GM21717 (cell line): ENCODE results near the gene SST.

Source experiments
- ATAC-seq: cut with Tn5 transposase; IDR thresholded peaks from one replicate; pipeline ENCODE4 v1.9.1; 2021; ENCODE audit warnings: mild to moderate bottlenecking, moderate library complexity; ENCODE audit not compliant: unreplicated experiment

The SST gene

DNA sequence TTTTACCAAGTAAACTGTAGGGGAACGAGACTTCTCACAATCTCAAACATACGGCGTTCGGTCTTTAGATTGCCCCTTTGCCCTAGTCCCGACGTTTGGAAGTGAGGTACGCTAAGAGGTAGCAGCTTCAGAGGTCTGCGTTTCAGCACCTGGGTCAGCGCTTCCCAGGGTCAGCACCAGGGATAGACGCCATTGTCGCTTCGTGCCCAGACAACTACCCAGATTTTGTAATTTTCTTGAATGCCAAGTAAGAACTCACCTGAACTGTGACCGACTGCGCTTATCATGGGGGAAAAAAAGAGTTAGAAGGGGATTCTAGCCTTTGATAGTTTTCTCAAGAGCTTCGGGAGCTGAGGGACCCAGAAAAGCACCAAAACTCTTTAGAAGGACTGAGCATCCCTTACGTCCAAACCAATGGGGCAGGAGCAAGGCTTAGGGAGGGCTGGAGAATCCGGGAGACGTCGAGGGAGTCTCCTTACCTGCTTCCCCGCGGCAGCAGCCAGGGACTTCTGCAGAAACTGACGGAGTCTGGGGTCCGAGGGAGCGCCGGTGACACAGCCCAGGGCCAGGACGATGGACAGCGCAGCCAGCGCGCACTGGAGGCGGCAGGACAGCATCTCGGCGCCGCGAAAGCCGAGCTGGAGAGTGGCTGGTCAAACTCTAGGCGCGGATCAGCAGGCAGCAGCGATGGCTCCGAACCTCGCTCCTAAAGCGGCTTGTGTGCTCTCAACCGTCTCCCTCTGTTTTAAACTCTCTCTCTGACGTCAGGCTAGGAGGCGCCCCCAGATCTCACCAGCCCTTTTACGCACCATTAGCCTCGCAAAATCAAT lies at the start of gene SST:
Gene SST (minus strand): TSS at position 720 of the 830 bp plus-strand sequence. CDS start 103 bp downstream, at position 617.
- no peak for ATAC-seq

DNA sequence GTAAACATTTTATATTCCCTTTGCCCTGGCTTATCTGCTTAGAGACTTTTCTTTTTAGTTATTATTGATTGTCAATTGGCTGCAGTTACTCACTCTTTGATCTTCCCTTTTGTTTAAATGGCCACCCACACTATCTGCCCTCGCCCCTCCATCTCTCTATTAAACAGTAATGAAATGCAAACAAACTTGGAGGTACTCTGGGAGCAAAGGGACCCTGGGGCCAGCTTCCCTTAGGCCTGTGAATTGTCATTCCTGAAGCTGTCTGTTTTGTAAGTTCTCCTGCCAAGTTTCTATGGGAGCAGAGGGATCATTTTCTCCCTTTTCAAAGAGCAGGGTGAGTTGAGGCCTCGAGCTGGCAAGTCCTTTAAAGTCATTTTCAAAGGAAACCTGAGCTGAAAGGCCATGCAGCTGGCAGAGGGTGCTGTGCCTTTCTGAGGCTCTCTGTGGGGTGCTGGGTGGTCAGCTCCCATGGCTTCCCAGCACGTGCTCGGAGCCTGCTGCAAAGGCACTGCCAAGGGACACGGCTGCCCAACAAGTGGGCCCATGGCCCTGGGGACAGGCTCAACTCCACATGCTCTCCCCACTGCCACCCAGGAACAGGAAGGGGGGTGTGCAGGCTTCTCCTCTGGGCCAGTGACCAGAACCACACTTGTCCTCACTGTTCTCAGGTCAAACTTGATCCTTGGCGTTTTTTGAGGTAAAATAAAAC lies 49.6 kb upstream of the SST start:
- no peak for ATAC-seq

DNA sequence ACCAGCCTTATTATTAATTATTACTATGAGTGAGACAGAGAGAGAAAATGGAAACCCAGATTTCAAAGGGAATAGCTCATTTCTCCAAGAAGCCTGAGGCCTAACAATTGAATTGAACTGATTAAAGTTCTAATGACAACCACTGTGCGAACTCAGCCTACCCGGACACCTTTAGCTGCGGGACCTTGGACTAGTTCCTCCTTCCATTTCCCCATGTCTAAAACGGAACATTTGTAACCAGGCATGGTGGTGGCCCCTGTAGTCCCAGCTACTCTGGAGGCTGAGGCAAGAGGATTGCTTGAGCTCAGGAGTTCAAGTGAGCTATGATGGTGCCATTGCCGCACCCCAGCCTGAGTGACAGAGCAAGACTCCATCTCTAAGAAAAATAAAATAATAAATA lies 48.6 kb upstream of the SST start:
- no peak for ATAC-seq

DNA sequence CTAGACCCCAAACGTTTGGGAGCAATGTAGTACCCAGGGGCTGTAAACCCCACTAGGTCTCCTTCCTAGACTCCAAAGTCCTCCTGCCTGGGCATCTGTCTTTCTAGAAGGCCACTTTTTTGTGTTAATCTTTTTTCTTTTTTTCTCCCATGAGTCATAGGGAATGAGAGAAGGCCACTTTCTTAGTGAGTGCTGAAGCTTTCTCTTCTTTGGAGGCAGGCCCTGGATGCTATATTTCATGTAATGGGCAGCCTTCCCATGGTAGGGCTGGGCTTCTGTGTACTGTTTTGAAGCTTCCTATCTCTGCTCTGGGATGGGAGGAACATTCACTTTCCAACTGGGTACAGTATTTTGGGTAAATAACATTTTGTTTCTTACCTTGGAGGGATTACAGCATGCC lies 47.4 kb upstream of the SST start:
- no peak for ATAC-seq

DNA sequence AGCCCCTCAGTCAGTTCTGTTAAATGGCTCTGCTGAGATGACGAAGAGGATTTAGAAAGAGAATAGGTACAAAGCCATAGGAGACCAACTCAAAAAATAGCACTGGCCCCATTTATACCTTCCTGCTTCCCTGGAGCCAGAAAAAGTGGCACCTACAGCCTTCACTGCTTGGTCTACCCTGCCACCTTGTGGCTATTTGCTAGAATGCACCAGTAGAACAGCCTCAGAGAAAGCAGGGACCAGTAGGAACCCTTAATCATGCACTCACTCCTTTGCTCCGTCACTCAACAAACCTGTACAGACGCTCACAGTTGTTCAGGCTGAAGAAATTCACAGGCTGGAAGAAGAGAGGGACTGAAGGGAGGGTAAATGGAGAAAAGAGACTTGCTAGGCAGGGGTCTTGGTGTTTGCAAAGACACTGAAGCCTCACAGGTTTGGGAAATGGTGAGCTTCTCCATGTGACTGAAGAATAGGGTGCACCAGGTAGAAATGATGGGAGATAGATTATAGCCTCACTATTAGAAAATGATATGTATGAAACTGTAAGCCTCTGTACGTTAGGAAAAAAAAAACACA lies 44.3 kb upstream of the SST start:
- peak; percentile 84 for ATAC-seq

DNA sequence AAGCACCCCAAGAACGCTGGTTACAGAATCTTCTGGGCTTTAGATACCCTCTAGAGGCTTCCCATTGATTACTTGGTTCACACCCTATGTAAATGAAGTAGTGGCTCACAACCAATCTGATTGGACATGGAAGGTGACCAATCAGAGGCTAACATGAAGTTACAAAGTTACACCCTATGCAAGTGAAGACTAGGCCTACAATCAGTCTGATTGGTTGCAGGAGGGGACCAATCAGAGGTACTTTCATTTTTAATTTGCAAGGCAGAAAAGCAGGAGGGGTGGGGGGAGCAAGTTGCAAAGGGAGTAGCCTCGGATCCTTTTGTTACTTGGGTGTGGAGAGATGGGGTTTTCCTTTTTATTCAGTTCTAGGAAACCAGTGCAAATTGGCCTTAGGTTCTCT lies 43.3 kb upstream of the SST start:
- no peak for ATAC-seq

DNA sequence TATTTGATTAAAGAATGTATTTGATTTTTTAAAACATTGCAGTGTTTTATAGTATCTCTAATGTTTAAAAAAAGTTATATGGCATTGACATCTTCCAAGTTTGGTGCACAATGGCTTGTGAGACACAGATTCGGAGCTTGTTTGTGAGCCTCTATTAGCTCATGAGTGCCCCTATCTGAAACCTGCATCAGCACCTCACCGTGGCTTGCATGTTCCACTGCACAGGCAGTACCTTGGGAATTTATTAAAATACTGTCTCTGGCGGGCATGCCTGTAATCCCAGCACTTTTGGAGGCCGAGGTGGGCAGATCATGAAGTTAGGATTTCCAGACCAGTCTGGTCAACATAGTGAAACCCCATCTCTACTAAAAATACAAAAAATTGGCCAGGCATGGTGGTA lies 39.0 kb upstream of the SST start:
- ATAC-seq: no peak

DNA sequence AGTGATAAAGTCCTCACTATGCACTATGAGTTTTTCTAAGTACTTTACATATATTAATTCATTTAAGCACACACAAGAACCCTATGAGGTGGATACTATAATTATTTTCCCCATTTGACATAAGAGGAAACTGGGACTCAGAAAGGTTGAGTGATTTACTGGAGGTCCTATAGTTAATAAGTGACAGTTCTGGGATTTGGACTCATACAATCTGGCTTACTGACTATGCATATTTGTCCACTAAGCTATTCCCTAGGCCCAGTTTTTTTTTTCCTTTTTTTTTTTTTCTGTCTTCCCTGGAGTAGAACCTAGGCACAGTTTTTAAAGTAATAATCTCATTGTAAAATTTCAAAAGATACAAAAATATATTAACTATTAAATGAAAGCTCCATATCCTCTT lies 38.5 kb upstream of the SST start:
- no peak for ATAC-seq

DNA sequence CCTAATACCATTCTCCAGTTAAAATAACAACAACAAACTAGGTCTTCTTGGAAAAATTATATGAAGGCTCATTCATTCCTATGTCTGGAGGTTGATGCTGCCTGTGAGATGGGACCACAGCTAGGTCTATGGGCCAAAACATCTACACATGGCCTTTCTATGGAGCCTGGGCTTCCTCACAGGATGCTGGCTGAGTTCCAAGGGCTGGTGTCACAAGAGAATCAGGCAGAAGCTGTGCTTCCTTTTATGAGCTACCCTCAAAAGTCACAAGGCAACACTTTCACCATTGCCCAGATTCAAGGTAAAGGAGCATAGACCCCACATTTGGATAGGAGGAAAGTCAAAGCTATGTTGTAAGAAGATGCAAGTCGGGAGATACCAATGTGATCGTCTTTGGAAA lies 36.8 kb upstream of the SST start:
- no peak for ATAC-seq

DNA sequence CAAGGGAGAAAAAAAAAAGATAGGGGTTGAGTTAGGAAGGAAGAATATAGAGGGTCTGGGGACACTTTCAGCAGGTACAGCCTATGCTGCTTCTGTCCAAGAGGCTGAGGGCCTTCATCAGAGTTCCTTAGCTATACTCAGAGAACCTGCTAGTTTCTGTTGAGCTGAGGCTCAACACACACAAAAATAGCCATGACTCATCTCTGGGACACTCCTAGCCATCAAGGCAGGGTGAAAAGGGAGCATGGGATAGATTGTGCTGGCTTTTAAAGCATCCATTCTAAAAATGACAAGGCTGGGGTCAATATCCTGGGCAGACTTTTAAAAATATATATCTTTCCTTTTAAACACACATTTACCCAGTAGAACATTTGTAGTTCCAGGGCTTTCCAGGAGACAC lies 35.0 kb upstream of the SST start:
- no peak for ATAC-seq

DNA sequence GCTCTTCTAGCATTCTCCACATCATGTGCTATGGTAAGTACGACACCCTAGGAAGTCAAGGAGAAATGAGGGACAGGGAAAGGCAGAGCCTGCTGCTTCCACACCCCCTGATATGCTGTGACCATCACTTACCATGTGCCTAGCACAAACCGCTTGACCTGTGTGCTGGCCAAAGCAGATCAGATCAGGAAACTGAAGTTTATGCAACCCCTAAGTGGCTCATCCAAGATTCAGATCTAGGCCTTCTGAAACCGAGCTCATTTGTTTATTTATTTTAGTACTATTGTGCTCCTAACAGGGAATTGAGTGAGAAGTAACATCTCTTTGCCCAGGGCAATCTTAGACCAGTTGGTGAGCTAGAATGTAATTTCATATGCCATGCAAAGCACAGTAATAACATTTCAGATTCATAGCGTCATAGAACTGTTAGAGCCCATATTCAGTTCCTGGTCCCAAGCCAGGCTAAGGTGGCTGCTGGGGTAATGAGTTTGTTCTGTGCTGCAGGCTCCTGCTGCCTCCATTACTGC lies 32.4 kb upstream of the SST start, which contains the start of gene RTP2:
Gene RTP2 (minus strand): TSS at position 51 of the 527 bp plus-strand sequence. CDS start 429 bp downstream, outside the sequence.
- ATAC-seq: no peak

DNA sequence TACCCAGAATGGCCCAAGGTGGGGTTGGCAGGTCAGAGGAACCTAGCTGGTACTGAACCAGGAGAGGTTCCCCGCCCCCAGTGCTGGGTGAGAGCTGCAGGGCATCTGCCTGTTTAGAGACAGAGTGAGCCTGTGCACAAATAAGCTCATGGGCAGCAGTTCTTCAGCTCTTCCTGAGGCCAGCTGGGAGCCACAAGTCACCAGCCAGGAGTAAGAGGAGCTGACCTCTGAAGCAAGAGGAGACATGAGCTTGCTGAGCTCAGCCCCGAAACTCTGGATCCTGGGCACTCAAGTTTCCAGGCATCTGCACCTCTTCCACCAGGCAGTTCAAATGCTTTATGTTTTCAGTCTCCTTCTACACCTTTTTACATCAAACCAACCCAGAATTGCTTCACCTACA lies 30.1 kb upstream of the SST start:
- ATAC-seq: no peak

DNA sequence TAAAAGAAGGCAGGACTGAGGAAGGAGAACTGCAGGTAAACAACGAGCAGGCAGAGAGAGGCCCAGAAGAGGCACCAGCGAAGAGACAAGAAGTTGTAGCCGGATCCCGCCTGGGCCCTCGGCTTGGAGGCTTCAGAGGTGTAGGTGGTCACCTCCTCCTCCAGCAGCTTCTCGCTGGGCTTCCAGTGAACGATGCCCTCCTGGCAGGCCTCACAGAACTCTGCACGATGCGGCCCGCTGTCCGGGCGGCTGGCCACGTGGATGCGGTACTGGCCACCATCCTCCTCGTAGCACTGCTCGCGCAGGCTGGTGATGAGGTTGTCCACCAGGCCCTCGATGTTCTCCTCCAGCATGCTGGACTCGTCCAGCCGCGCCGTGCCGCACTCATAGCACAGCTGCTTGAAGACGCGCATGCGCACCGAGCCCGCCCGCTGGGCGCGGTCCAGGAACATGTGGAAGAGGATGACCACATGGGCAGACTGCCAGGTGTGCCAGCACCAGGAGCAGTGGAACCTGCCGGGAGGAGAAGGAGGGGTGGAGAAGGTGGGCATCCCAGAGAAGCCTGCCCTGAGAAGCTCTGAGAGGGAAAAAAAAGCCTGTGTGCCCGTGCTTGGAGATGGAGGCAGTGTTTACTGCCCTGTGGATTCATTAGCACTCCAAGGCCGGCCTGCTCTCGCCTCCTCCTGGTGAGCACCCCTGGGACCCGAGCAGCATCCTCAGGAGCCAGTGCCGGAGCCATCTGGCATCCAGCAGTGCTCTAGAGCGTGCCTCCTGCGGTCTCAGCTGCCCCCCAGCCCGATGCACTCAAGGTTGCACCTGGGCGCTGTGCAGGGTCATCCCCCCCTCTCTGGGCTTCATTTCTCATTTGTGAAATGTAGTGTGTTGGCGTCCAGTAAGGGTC lies 28.6 kb upstream of the SST start:
- ATAC-seq: no peak

DNA sequence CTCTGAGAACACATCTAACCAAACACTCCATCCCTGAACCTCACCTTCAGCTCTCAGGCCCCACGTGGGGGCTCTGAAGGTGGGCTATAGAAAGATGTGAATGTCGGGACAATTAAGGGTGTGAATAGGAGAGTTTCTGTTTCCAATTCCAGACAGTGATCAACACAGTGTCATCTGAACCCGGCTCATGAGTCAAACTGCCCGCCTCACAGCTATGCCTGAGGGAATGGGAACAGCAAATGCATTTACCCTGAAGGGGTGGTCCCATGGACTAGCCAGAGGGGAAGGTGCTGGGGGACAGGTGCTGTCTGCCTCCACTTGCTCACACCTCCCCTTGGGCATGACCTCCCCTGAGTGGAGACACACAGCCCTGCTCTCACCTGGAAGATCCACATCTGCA lies 25.8 kb upstream of the SST start:
- no peak for ATAC-seq

DNA sequence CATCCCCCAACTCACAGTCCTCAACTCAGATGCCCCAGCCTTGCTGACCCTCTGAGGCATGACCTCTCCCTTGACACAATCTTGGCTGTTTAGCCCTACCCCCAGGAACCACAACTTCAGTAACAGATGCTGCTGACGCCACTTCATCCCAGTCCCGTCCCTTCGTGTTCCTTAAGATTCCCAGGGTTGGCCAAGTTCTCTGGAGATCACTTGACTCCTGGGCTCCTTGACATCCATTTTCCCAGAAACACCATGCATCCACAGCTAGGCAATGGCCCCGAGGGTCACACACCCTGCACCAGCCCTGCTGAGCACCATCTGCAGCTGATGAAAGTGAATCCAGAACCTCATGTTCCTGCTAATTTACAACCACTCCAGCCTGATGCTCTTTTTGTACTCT lies 25.3 kb upstream of the SST start:
- no peak for ATAC-seq

DNA sequence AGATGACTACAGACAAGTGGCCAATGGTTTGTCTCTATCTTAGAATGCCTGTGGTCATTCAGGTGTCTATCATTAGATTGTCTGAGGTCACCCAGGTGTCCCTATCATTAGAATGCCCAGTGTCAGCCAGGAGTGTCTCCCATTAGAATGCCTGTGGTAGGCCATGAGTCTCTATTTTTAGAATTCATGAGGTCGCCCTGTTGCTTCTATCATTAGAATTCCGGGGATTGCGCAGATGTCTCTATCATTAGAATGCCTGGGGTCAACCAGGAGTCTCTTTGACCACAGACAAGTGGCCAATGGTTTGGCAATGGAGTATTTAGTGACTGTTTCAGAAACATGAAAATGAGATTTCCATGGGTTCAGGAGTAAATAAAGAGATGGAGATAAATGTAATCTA lies 24.6 kb upstream of the SST start:
- no peak for ATAC-seq

DNA sequence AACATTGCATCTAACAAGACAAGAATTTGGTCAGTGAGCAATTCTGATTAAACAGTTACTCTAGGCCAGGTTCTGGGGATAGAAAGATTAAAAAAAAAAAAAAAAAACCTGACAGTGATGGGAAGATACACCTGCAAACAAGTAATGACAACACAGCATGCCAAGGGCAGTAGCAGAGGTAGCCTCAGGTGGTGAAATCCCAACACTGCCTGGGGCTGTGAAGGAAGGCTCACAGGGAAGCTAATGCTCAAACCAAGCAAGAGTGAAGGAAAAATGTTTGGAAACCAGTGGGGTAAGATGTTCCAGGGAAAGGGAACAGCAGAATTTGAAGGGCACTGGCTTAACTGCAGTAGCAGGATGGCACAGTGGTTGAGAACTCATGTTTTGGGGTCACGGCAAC lies 23.2 kb upstream of the SST start:
- no peak for ATAC-seq

DNA sequence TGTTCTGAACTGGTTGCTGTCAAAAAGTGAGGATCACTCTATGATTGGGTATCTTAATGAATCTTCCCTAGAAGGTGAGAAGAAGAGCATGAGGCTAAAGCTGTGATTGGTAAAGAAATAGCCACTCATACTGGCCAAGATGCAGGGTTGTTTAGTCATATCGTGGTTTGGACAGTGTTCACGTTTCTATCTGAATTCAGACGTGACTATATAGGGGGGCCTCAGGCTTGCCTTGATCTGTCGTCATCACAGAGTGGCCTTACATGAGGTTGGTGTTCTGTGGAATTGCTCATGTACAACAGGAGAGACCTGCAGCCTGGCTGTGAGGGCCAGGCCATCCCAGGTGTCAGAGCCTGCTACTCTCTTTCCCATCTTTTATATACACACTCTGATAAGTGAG lies 19.8 kb upstream of the SST start:
- no peak for ATAC-seq

DNA sequence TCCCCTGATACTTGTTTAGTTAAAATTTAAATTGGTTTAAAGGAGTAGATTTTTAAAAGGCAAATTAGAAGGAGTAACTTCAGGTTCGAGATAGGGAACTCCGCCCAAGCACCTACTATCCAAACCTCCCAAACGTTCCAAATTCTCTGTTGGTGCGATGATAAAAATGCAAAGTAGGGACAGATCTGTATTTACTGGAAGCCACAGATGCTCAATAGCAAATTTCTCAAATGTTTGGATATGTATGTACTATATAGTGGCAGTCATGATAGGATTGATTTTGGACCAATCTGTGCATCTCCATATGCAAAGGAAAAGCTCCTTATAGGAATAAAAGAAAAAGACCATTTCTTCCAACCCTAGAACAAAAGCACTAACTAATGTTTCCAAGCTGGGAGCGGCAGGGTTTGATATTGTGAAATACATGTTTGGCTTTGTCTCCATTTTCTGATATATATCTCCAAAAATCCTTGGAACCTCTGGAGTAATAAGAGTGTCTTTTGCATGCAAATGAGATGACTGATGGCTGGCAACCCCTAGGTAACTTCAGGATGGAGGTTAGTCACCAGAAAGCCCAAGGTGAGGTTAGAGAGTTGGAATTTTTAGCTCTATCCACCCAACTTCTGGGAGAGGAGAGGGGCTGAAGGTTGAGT lies 16.6 kb upstream of the SST start:
- ATAC-seq: no peak

DNA sequence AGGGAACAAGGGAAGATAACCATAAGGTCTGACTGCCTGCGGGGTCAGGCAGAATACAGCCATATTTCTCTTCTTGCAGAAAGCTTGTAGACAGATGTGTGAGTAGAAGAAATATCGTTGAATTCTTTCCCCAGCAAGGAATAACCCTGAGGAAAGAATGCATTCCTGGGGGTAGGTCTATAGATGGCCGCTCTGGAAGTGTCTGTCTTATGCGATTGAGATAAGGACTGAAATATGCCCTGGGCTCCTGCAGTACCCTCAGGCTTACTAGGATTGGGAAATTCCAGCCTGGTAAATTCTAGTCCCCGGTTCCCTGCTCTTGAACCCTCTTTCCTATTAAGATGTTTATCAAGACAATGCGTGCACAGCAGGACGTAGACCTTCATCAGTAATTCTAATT lies 15.8 kb upstream of the SST start:
- ATAC-seq: no peak
